Activated B cell treated with CpG ODN at 0.5 μM for 24 hours (primary cell): ENCODE data around the gene SYNJ2. TPM values are rescaled to one million over a fixed set of nuclear protein-coding genes. Genes with fewer than 3 reads are reported as not detected.

Experiments used
- ATAC-seq: fragments of 200-7000 bp; cut with Tn5 transposase; one replicate; pipeline ENCODE4 v1.10.0; 2021; ENCODE audit warnings: low read depth, mild to moderate bottlenecking, moderate library complexity
- CTCF ChIA-PET: fragments of 350-600 bp; sonication (Branson Sonifier 250); formaldehyde crosslinking; loops from one replicate; lab custom pipeline; 2021; ENCODE audit warnings: antibody characterized with exemption; lab: Charles Lee
- POLR2A ChIA-PET: fragments of 350-600 bp; sonication (Branson Sonifier 250); formaldehyde crosslinking; loops from one replicate; lab custom pipeline; 2021; ENCODE audit warnings: antibody characterized with exemption; lab: Charles Lee
- DNase-seq: peaks from one replicate; pipeline ENCODE4 v3.0.0; 2022
- H3K27ac Mint-ChIP-seq: one replicate; pipeline ENCODE4 v1.8.0; 2020; ENCODE audit warnings: mixed read lengths
- H3K27me3 Mint-ChIP-seq: one replicate; pipeline ENCODE4 v1.8.0; 2021; ENCODE audit warnings: mixed read lengths
- H3K36me3 Mint-ChIP-seq: one replicate; pipeline ENCODE4 v1.8.0; 2021; ENCODE audit warnings: low read depth, mixed read lengths
- H3K4me1 Mint-ChIP-seq: one replicate; pipeline ENCODE4 v1.8.0; 2021; ENCODE audit warnings: mixed read lengths
- H3K4me3 Mint-ChIP-seq: one replicate; pipeline ENCODE4 v1.8.0; 2020; ENCODE audit warnings: mild to moderate bottlenecking, mixed read lengths
- H3K9me3 Mint-ChIP-seq: one replicate; pipeline ENCODE4 v1.8.0; 2020; ENCODE audit warnings: mixed read lengths
- CTCF ChIP-seq: fragments of 200-600 bp; IDR thresholded peaks from one replicate; pipeline ENCODE4 v1.8.0; 2022; ENCODE audit warnings: antibody characterized with exemption, mild to moderate bottlenecking
- intact Hi-C: fragments of 100-400 bp; cut with micrococcal nuclease; formaldehyde crosslinking; loops from one replicate; pipeline ENCODE4 v1.15.1; 2024
- total RNA-seq: library from RNA; stranded (reverse); gene quantifications from 2 replicates; pipeline ENCODE4 v1.2.3, GENCODE V29; 2022

Gene SYNJ2
- total RNA-seq, 1 donor from 2014 or later: 25.0 TPM

- Mint-ChIP-seq H3K27me3 (no peaks in the 10 kb centered on the region), H3K4me1 (peaks cover 4% of the 10 kb centered on the region), H3K9me3 (no peaks in the 10 kb centered on the region), H3K27ac (no peak overlapping the region), H3K4me3 (no peak overlapping the region), H3K36me3 (peaks cover 32% of the 10 kb centered on the region)
- ATAC-seq: no peak
- CTCF ChIA-PET: interaction anchor here (1.3 to 2.3 kb wide), 2 partner anchors 8 to 10 kb away, joined by 3 to 5 read pairs; no protein-coding TSS in a partner anchor
- TF ChIP-seq CTCF: no peak
- intact Hi-C loops: no loop called here
- POLR2A ChIA-PET: no interaction called here
- DNase-seq: no peak
Observed at GRCh38 chr6:158061709-158062461, 80.2 kb downstream of the SYNJ2 start.

- ATAC-seq (no peak), DNase-seq (no peak)
- Mint-ChIP-seq H3K27ac (no peak overlapping the region), H3K4me1 (no peaks in the 10 kb centered on the region), H3K4me3 (no peak overlapping the region), H3K9me3 (no peaks in the 10 kb centered on the region), H3K36me3 (peaks cover 42% of the 10 kb centered on the region), H3K27me3 (no peaks in the 10 kb centered on the region)
- TF ChIP-seq CTCF: no peak
- POLR2A ChIA-PET: no interaction called here
- intact Hi-C loops: no loop called here
- CTCF ChIA-PET: interaction anchor here (2.3 kb wide), 1 partner anchor 8 kb away, joined by 5 read pairs; no protein-coding TSS in a partner anchor
Observed at GRCh38 chr6:158063736-158064135, 82.1 kb downstream of the SYNJ2 start.

GRCh38 chr6:158064725-158065251 is 83.1 kb downstream of the SYNJ2 start:
- Mint-ChIP-seq H3K4me1 (no peaks in the 10 kb centered on the region), H3K4me3 (no peak overlapping the region), H3K36me3 (peaks cover 50% of the 10 kb centered on the region), H3K27me3 (no peaks in the 10 kb centered on the region), H3K9me3 (no peaks in the 10 kb centered on the region), H3K27ac (no peak overlapping the region)
- POLR2A ChIA-PET: no interaction called here
- no peak for ATAC-seq
- intact Hi-C loops: no loop called here
- no peak for DNase-seq
- TF ChIP-seq CTCF: no peak
- CTCF ChIA-PET: no interaction called here

DNA sequence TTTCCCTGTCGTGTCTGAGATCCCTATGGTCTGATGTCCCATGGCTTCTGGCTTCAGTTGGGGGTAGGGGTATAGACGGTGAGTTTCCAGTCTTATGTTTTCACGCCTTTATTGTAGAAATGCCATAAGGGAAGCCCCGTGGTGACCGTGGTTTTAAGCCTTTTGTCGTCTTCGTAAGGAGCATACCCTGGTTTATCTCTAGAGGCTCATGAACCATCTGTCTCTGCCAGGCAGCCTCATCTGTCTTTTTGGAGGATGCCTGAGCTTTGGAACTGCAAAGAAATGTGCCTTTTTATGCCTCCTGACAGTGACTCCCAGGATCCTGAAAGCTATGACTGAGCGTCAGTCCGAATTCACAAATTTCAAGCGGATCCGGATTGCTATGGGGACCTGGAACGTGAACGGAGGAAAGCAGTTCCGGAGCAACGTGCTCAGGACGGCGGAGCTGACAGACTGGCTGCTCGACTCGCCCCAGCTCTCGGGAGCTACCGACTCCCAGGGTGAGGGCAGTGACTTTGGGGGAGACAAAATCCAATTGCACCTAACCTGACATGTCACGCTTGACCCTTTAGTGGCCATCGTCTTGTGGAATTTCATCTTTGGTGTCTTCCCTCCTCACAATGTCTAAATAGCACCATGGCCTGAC is 84.6 kb downstream of the SYNJ2 start:
- POLR2A ChIA-PET: no interaction called here
- ATAC-seq (no peak), DNase-seq (no peak)
- TF ChIP-seq CTCF: no peak
- Mint-ChIP-seq H3K4me1 (no peaks in the 10 kb centered on the region), H3K27me3 (no peaks in the 10 kb centered on the region), H3K27ac (no peak overlapping the region), H3K4me3 (no peak overlapping the region), H3K9me3 (no peaks in the 10 kb centered on the region), H3K36me3 (peaks cover 60% of the 10 kb centered on the region)
- intact Hi-C loops: no loop called here
- CTCF ChIA-PET: no interaction called here

DNA sequence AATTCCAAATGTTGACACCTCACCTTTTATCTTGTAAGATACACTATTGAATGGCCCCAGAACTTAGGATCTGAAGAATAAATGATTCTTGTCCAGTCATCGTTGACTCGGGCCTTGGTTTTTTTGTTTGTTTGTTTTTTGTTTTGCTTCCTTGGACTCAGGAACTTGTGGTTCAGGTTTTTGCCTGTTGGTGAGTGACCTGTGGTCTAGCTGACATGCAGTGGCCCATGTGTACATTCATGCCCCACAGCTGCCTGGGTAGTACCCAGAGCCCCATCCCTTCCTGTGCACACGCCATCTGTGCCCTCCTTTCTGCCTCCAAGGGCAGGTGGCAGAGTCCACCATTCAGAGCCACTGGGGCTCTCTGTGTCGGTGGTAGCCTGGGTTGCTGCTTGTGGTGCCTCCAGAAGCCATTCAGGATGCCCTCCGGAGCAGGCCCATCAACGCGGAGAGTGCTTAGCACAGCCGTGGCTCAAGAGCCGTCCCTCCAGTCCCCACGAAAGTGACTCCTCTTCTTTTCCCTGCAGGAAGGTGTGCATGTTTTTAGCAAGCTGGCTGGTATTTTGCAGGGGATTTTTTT is 85.9 kb downstream of the SYNJ2 start:
- Mint-ChIP-seq H3K27me3 (no peaks in the 10 kb centered on the region), H3K36me3 (peaks cover 61% of the 10 kb centered on the region), H3K4me3 (no peak overlapping the region), H3K27ac (no peak overlapping the region), H3K9me3 (no peaks in the 10 kb centered on the region), H3K4me1 (peaks cover 3% of the 10 kb centered on the region)
- ChIA-PET CTCF (no interaction called here), POLR2A (no interaction called here)
- TF ChIP-seq CTCF: no peak
- ATAC-seq (no peak), DNase-seq (no peak)
- intact Hi-C loops: no loop called here
